HepG2 (cell line): ENCODE measurements around the gene PBX1. TPM values are rescaled to one million over a fixed set of nuclear protein-coding genes. Genes with fewer than 3 reads are reported as not detected.

Source experiments
- ATAC-seq: fragments of 200-7000 bp; cut with Tn5 transposase; 3 replicates; pipeline ENCODE4 v1.9.1; 2020; ENCODE audit warnings: mild to moderate bottlenecking, moderate library complexity
- BruUV-seq: library from RNA; stranded (reverse); fragments of 400-500 nt; replicated peaks from 2 replicates; lab custom pipeline; 2021; lab: Mats Ljungman, UMichigan
- CTCF ChIA-PET: fragments of 300-600 bp; formaldehyde crosslinking; extraction: SDS; loops from one replicate; lab custom pipeline; 2021; ENCODE audit warnings: low total read pairs, inconsistent platforms, low intra/inter-chr PET ratio; lab: Yijun Ruan, JAX
- POLR2A ChIA-PET: fragments of 350-600 bp; sonication (Branson Sonifier 250); formaldehyde crosslinking; loops from one replicate; lab custom pipeline; 2020; ENCODE audit warnings: antibody characterized with exemption, inconsistent platforms; lab: Yijun Ruan, JAX
- DNase-seq: peaks from one replicate; pipeline ENCODE4 v3.0.0-alpha.2; 2015; ENCODE audit warnings: low spot score
- FAIRE-seq: peaks from 3 replicates; lab custom pipeline; 2011; peaks lifted over from hg19 to GRCh38; lab: Jason Lieb, UNC
- H2AFZ ChIP-seq: one replicate; pipeline ENCODE4 v1.6.1; 2011; ENCODE audit warnings: low read length, inconsistent platforms
- H3K27ac ChIP-seq: fragments of 300-600 bp; 3 replicates; pipeline ENCODE4 v1.8.0; 2011; ENCODE audit warnings: mixed run types, mild to moderate bottlenecking, mixed read lengths, low read length, inconsistent platforms; ENCODE audit not compliant: insufficient read depth; ENCODE audit errors: extremely low read length
- H3K27me3 ChIP-seq, 2 experiments: fragments of 200-600 bp in 1 of 2; 2 replicates in 1 of 2; 3 replicates in 1 of 2; pipeline versions ENCODE4 v1.6.0 to v1.8.0; 2011; ENCODE audit warnings: low read length in 2 of 2, mild to moderate bottlenecking in 2 of 2, moderate library complexity in 2 of 2, inconsistent platforms in 1 of 2; ENCODE audit not compliant: insufficient read depth in 2 of 2, control insufficient read depth in 1 of 2
- H3K36me3 ChIP-seq, 2 experiments: fragments of 200-600 bp in 1 of 2; replicated peaks in 1 of 2; 2 replicates in 1 of 2; 3 replicates in 1 of 2; pipeline versions ENCODE4 v1.5.1 to v1.8.0; 2011; ENCODE audit warnings: low read length in 2 of 2, inconsistent platforms in 1 of 2; ENCODE audit not compliant: insufficient read depth in 2 of 2, control insufficient read depth in 1 of 2
- H3K4me1 ChIP-seq: 2 replicates; pipeline ENCODE4 v1.5.1; 2012; ENCODE audit warnings: low read length, inconsistent platforms; ENCODE audit not compliant: insufficient read depth
- H3K4me2 ChIP-seq: 2 replicates; pipeline ENCODE4 v1.6.0; 2011; ENCODE audit warnings: low read depth, low read length, inconsistent platforms
- H3K4me3 ChIP-seq, 3 experiments: fragments of 200-600 bp in 1 of 3; sonication (generic), shearing (Covaris generic) in 1 of 3; replicated peaks in 1 of 3; 2 replicates each; pipeline ENCODE4 v1.5.1; 2011 to 2016; ENCODE audit warnings: low read length in 3 of 3, inconsistent platforms in 2 of 3, low read depth in 2 of 3, mild to moderate bottlenecking in 2 of 3, control low read depth in 1 of 3, mixed read lengths in 1 of 3; ENCODE audit not compliant: insufficient read depth in 1 of 3
- H3K79me2 ChIP-seq: one replicate; pipeline ENCODE4 v1.6.1; 2011; ENCODE audit warnings: low read length, inconsistent platforms; ENCODE audit not compliant: insufficient read depth
- H3K9ac ChIP-seq: 2 replicates; pipeline ENCODE4 v1.6.0; 2011; ENCODE audit warnings: mild to moderate bottlenecking, low read depth, low read length, inconsistent platforms; ENCODE audit not compliant: insufficient read depth
- H3K9me3 ChIP-seq: 2 replicates; pipeline ENCODE4 v1.5.1; 2012; ENCODE audit warnings: mild to moderate bottlenecking, low read length
- H4K20me1 ChIP-seq: 2 replicates; pipeline ENCODE4 v1.6.0; 2011; ENCODE audit warnings: inconsistent platforms, mild to moderate bottlenecking, low read length, moderate library complexity; ENCODE audit not compliant: insufficient read depth
- BORCS8-MEF2B ChIP-seq: sonication (generic); formaldehyde crosslinking; IDR thresholded peaks from 2 replicates; pipeline ENCODE4 v1.8.0; 2022; ENCODE audit warnings: mild to moderate bottlenecking, missing genetic modification reagents
- FOXC1 ChIP-seq: sonication (generic); formaldehyde crosslinking; IDR thresholded peaks from 2 replicates; pipeline ENCODE4 v1.8.0; 2022; ENCODE audit warnings: mild to moderate bottlenecking, missing genetic modification reagents, borderline replicate concordance
- FOXP1 ChIP-seq, 2 experiments: fragments of 450-650 bp in 1 of 2; IDR thresholded peaks; 2 replicates each; pipeline ENCODE4 v1.6.1; 2017 to 2018; ENCODE audit warnings: antibody characterized with exemption in 1 of 2
- HES4 ChIP-seq: sonication (generic); formaldehyde crosslinking; IDR thresholded peaks from 2 replicates; pipeline ENCODE4 v1.9.0; 2021; ENCODE audit warnings: mild to moderate bottlenecking, missing genetic modification reagents, borderline replicate concordance
- PRPF4 ChIP-seq: fragments of 200-400 bp; formaldehyde crosslinking; IDR thresholded peaks from 2 replicates; pipeline ENCODE4 v1.6.1; 2016; ENCODE audit warnings: low read length, low read depth; ENCODE audit not compliant: poor library complexity, severe bottlenecking
- RBM39 ChIP-seq: fragments of 200-400 bp; formaldehyde crosslinking; IDR thresholded peaks from one replicate; pipeline ENCODE4 v1.6.1; 2018; ENCODE audit warnings: antibody characterized with exemption, mild to moderate bottlenecking, low read depth, low read length; ENCODE audit not compliant: poor library complexity, severe bottlenecking
- RORA ChIP-seq: sonication (generic); formaldehyde crosslinking; IDR thresholded peaks from 2 replicates; pipeline ENCODE4 v1.5.0; 2020; ENCODE audit warnings: mild to moderate bottlenecking, missing genetic modification reagents, moderate library complexity
- ZEB1 ChIP-seq: IDR thresholded peaks from 2 replicates; pipeline ENCODE4 v1.6.1; 2012; ENCODE audit warnings: mild to moderate bottlenecking, low read depth, inconsistent platforms; ENCODE audit not compliant: insufficient replicate concordance
- ZFYVE20 ChIP-seq: sonication (generic); formaldehyde crosslinking; IDR thresholded peaks from 2 replicates; pipeline ENCODE4 v1.8.0; 2023; ENCODE audit warnings: low read depth, mild to moderate bottlenecking, moderate library complexity, missing genetic modification reagents, borderline replicate concordance
- ZNF232 ChIP-seq: sonication (generic); formaldehyde crosslinking; IDR thresholded peaks from 2 replicates; pipeline ENCODE4 v1.4.0; 2020; ENCODE audit warnings: missing genetic modification reagents, borderline replicate concordance
- ZNF251 ChIP-seq: sonication (generic); formaldehyde crosslinking; IDR thresholded peaks from 2 replicates; pipeline ENCODE4 v1.9.0; 2021; ENCODE audit warnings: mild to moderate bottlenecking, missing genetic modification reagents
- ZNF343 ChIP-seq: sonication (generic); formaldehyde crosslinking; IDR thresholded peaks from 2 replicates; pipeline ENCODE4 v1.4.0; 2020; ENCODE audit warnings: mild to moderate bottlenecking, missing genetic modification reagents
- ZNF672 ChIP-seq: sonication (generic); formaldehyde crosslinking; IDR thresholded peaks from 2 replicates; pipeline ENCODE4 v1.8.1; 2022; ENCODE audit warnings: missing genetic modification reagents
- WGBS: methylation state at CpG from one replicate; pipeline ENCODE4 v1.1.6; 2017; ENCODE audit warnings: low lambda C conversion rate; 5-methylcytosine and 5-hydroxymethylcytosine counted together
- in situ Hi-C: cut with HindIII; loops from 2 replicates; pipeline ENCODE4 v1.10.0; 2017; ENCODE audit warnings: low pct_unique_long_range_greater_than_20kb; ENCODE audit not compliant: extremely low pct_ligation_motif_present
- intact Hi-C: fragments of 100-400 bp; cut with micrococcal nuclease; formaldehyde crosslinking; loops from one replicate; pipeline ENCODE4 v1.10.0; 2022; ENCODE audit not compliant: unreplicated experiment
- polyA plus RNA-seq, 8 experiments: library from polyadenylated mRNA; depleted of rRNA in 3 of 8; stranded (reverse) in 7 of 8; unstranded in 1 of 8; fragments of >200 nt; fragmentation: Illumina TruSeq in 4 of 8; extraction: Trizol in 4 of 8; gene quantifications; 2 replicates each; pipeline versions ENCODE4 v1.2.1 to v1.2.3, GENCODE V29; 2011 to 2016; ENCODE audit warnings: low read depth in 4 of 8, missing spikeins in 1 of 8, mixed read lengths in 1 of 8; ENCODE audit not compliant: insufficient read depth in 1 of 8
- total RNA-seq, 5 experiments: library from RNA; depleted of rRNA; stranded (reverse); fragments of >200 nt; fragmentation: Illumina TruSeq; extraction: Trizol; gene quantifications; 2 replicates each; pipeline ENCODE4 v1.2.3, GENCODE V29; 2016; ENCODE audit warnings: low read depth in 1 of 5

The PBX1 gene
- total and polyA plus RNA-seq, 2 of the 13 experiments (the other 11 are each of a cell fraction or from before 2014, with no cell fraction given), result 0.24 TPM; not detected in 1

- TF ChIP-seq RBM39, result no peak
- no peak for TF ChIP-seq ZNF672 (CRISPR knock-in tag)
- no peak for TF ChIP-seq PRPF4
- no peak for TF ChIP-seq BORCS8-MEF2B
- TF ChIP-seq ZNF343 (CRISPR knock-in tag), result no peak
- TF ChIP-seq ZNF232 (CRISPR knock-in tag), result no peak
- TF ChIP-seq RORA (CRISPR knock-in tag), result no peak
- TF ChIP-seq FOXP1 (IDR thresholded peaks at IDR 0.05), result no peak
- no peak for TF ChIP-seq FOXP1 (CRISPR knock-in tag; IDR thresholded peaks at IDR 0.05)
- no peak for TF ChIP-seq ZNF251
- no peak for TF ChIP-seq ZFYVE20
- TF ChIP-seq FOXC1 (CRISPR knock-in tag), result no peak
- no peak for TF ChIP-seq ZEB1
- no peak for TF ChIP-seq HES4 (CRISPR knock-in tag)
- TF ChIP-seq, all 625 proteins: peak for 0
- H3K4me1 ChIP-seq, result no peaks in the 10 kb centered on the region
- no peaks in the 10 kb centered on the region for H3K27me3 ChIP-seq
- 29% methylated on average over 4 of the region's 7 CpGs for WGBS
- H3K4me3 ChIP-seq, result no peak overlapping the region
- no peaks in the 10 kb centered on the region for H3K36me3 ChIP-seq
- no peak overlapping the region for H3K27ac ChIP-seq
- ATAC-seq (no peak), FAIRE-seq (no peak), DNase-seq (no peak)
- ChIA-PET CTCF (no interaction called here), POLR2A (no interaction called here)
- no peak overlapping the region for H3K4me2 ChIP-seq
- BruUV-seq, result no TSS peak
- H3K79me2 ChIP-seq, result no peaks in the 10 kb centered on the region
- H3K9ac ChIP-seq, result no peak overlapping the region
- in situ Hi-C loops, result no loop called here
- no peak overlapping the region for H2AFZ ChIP-seq
- intact Hi-C loops, result no loop called here
- no peaks in the 10 kb centered on the region for H3K9me3 ChIP-seq
- H4K20me1 ChIP-seq, result no peaks in the 10 kb centered on the region
Measured at GRCh38 chr1:164720440-164721227, 161.7 kb downstream of the PBX1 start.
